GM12865 (cell line): ENCODE results near the gene ANO6.
A peak's percentile ranks its signal among the peaks of the same experiment; 100 is the strongest.

Source experiments
- DNase-seq: peaks from one replicate; pipeline ENCODE4 v3.0.0; 2010; ENCODE audit warnings: low read depth
- H3K4me3 ChIP-seq: 2 replicates; pipeline ENCODE4 v1.5.1; 2011; ENCODE audit warnings: mild to moderate bottlenecking, low read depth, low read length, control low read depth
- TF ChIP-seq, protein P1 (sequence below): IDR thresholded peaks from 2 replicates; pipeline ENCODE4 v1.5.1; 2011; ENCODE audit warnings: low read length, control low read depth, low read depth, inconsistent platforms; ENCODE audit not compliant: insufficient read depth; ENCODE audit errors: missing control alignments

The ANO6 gene

DNA sequence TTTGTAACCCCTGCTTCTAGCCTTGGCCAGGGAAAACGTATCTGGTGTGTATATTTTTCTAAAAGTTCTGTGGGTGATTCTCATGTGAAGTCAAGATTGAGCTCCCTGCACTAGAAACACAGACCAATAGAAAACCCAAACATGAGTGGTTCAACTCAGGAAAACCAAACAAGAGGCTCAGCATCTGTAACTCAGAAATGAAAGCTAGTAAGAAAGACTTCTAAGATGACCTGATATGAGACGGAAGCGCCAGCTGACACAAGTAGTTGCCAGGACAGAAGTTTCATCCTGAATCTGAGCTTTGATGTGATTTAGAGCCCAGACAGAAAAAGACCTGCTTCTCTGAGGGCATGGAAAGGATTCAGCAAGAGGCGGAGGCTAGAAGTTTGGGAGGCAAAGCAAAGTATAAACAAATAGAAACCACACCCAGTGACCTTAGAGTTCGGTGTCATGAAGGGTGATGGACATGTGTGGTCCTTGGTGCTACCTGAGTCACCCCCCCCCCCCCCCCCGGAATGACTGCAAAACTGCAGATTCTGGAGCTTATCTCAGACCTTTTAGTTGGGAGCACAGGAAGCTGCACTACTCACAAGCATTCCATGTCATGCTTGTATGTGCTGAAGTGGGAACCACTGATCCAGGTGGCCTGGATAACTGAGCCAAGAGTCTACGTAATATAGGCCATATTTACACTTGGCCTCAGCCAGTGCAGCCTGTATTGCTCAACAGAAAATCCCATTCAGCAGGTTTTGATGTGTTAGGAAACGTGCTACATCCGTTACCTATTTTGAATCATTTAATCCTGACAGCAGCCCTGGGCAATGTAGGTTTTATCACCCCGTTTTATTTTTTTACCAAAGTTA, 191.3 kb downstream of the ANO6 start:
- no peak overlapping the region for H3K4me3 ChIP-seq
- TF ChIP-seq, protein P1, sequence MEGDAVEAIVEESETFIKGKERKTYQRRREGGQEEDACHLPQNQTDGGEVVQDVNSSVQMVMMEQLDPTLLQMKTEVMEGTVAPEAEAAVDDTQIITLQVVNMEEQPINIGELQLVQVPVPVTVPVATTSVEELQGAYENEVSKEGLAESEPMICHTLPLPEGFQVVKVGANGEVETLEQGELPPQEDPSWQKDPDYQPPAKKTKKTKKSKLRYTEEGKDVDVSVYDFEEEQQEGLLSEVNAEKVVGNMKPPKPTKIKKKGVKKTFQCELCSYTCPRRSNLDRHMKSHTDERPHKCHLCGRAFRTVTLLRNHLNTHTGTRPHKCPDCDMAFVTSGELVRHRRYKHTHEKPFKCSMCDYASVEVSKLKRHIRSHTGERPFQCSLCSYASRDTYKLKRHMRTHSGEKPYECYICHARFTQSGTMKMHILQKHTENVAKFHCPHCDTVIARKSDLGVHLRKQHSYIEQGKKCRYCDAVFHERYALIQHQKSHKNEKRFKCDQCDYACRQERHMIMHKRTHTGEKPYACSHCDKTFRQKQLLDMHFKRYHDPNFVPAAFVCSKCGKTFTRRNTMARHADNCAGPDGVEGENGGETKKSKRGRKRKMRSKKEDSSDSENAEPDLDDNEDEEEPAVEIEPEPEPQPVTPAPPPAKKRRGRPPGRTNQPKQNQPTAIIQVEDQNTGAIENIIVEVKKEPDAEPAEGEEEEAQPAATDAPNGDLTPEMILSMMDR: no peak
- no peak for DNase-seq

DNA sequence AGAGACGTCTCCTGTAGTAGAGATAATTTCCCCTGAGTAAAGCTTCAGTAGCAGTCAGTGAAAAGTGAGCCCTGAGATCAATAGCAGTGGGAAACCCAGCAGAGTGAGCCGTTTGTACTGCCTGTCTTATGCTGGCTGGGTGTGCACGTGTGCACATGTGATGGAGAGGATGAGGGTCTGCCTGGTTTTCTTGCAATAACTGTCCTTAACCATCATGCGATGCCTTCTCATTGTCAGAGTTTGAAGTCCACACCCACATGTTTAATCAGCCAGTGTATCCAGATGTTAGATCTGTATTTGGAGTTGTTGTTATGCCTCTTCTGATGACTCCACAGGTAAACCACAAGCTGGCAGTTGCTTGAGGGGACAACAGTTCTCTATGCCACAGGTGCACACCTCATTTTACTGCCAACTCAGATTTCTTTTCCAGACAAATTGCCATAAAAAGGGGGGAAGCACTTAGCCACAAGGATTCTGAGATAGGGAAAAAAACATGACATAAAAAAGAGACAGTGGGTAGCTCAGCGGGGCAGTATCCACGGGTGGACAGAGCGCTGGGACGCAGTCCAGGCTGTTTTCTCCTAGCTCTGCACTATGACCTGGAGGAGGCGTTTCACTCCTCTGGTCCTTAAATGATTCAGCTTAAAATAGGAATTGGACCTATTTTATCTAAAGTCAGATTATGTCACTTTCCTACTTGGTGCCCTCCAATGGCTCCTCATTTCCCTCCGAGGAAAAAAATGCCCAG, 192.3 kb downstream of the ANO6 start:
- no peak for DNase-seq
- TF ChIP-seq, protein P1: no peak
- H3K4me3 ChIP-seq: no peak overlapping the region

DNA sequence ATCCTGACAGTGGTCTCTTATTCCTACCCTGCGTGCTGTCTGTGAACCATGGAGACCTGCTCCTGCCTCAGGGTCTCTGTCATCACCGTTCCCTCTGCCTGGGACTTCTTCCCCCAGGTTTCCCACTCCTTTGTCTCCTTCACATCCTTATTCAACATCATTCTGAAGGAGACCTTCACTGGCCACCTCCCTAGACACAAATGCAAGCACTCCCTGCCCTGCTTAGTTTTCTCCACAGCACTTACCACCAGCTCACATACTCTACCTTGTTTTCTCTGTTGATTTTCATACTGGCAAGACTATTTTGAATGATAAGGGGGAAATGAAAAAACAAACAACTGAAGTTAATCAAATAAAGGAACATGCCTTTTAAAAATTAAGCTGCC, 192.8 kb downstream of the ANO6 start:
- no peak overlapping the region for H3K4me3 ChIP-seq
- no peak for DNase-seq
- TF ChIP-seq, protein P1: no peak

- TF ChIP-seq, protein P1: no peak
- no peak for DNase-seq
These were observed 194.1 kb downstream of the ANO6 start for GRCh38 chr12:45409966-45410365.

GRCh38 chr12:45411626-45412025, 195.7 kb downstream of the ANO6 start:
- TF ChIP-seq, protein P1: no peak
- DNase-seq: no peak
- no peak overlapping the region for H3K4me3 ChIP-seq

More at GRCh38 chr12:45409966-45410365, 194.1 kb downstream of the ANO6 start:
- H3K4me3 ChIP-seq: no peak overlapping the region

DNA sequence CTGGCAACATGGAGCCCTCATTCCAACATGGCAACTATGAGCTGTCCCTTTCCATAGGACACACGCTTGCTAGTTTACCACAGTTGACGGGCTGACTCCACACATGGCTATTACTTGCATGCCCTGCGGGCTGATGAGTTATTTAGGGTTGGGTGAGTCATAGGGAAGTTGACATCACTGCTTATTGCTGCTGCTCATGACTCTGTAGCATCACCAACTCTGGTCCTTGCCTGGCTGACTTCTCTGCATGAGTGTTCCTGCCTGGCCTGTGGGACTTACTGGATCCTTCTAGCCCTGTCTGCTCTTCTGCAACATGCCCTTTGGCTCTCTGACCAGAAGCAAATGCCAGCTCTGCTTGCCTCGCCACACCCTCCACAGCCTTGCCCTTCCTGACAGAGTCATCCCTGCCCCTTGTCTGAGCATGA, 199.5 kb downstream of the ANO6 start:
- TF ChIP-seq, protein P1: no peak

More for the DNA sequence above, 199.5 kb downstream of the ANO6 start:
- peak; percentile 54 for DNase-seq
- no peak overlapping the region for H3K4me3 ChIP-seq
